ENCODE results near the gene CAMTA1. TPM values are rescaled to one million over a fixed set of nuclear protein-coding genes. Genes with fewer than 3 reads are reported as not detected.

CAMTA1 gene
- total RNA-seq, 2 donors from 2014 or later = 100 to 102 TPM

DNA sequence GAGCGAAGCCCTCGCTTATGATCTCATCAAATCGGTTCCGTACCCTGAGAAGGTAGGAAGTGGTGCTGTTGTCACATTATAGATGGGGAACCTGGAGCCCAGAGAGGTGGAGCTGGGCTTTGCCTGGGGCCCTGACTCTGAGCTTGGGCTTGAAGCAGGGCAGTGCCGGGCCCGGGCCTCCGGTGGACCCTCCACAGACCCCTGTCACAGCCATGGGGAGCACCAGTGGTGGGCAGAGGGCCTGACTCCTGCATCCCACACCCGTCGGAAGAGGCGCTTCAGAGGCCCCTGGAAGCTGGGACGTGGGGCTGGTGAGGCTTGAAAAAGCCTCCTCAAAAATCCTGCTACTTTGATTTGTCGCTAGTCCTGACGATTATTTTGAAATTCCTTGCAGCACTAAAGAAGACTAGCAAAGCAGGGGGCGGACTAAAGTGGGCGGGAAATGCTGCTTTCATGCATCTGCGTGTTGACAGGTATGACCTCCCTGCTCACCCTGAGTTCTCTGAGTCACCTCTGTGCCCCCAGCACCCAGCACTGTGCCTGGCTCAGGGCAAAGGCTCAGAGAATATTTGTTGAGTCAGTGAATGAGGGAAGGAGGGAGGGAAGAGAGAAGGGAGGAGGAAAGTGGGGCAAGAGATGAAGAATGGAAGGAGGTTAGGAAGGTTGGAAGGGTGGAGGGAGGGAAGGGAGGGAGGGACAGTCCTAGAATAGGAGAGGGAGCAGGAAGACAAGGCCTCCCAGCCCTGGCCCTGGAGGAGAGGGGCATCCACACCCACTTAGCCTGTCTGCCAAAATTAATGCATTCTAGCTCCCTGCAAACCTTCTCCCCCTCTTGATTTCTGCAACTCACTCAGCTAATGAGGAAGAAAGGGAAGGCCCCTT lies 723.0 kb downstream of the CAMTA1 start:
- TF ChIP-seq, protein P1, sequence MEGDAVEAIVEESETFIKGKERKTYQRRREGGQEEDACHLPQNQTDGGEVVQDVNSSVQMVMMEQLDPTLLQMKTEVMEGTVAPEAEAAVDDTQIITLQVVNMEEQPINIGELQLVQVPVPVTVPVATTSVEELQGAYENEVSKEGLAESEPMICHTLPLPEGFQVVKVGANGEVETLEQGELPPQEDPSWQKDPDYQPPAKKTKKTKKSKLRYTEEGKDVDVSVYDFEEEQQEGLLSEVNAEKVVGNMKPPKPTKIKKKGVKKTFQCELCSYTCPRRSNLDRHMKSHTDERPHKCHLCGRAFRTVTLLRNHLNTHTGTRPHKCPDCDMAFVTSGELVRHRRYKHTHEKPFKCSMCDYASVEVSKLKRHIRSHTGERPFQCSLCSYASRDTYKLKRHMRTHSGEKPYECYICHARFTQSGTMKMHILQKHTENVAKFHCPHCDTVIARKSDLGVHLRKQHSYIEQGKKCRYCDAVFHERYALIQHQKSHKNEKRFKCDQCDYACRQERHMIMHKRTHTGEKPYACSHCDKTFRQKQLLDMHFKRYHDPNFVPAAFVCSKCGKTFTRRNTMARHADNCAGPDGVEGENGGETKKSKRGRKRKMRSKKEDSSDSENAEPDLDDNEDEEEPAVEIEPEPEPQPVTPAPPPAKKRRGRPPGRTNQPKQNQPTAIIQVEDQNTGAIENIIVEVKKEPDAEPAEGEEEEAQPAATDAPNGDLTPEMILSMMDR (IDR thresholded peaks at IDR 0.05) = no peak
- TF ChIP-seq POLR2AphosphoS5 (IDR thresholded peaks at IDR 0.05) = no peak
- no peak for TF ChIP-seq POLR2A (IDR thresholded peaks at IDR 0.05)
- Histone ChIP-seq H3K4me1 (replicated peaks) (no peaks in the 10 kb centered on the region), H3K36me3 (no peaks in the 10 kb centered on the region), H3K9me3 (no peaks in the 10 kb centered on the region), H3K27ac (no peak overlapping the region), H3K27me3 (replicated peaks; ENCODE audit: insufficient read depth) (no peaks in the 10 kb centered on the region), H3K4me3 (no peak overlapping the region)
- DNase-seq (ENCODE audit: low spot score) = no peak
- intact Hi-C loops (cut with DNase I) = no loop called here
- 91% methylated on average over 14 of the region's 16 CpGs for WGBS

DNA sequence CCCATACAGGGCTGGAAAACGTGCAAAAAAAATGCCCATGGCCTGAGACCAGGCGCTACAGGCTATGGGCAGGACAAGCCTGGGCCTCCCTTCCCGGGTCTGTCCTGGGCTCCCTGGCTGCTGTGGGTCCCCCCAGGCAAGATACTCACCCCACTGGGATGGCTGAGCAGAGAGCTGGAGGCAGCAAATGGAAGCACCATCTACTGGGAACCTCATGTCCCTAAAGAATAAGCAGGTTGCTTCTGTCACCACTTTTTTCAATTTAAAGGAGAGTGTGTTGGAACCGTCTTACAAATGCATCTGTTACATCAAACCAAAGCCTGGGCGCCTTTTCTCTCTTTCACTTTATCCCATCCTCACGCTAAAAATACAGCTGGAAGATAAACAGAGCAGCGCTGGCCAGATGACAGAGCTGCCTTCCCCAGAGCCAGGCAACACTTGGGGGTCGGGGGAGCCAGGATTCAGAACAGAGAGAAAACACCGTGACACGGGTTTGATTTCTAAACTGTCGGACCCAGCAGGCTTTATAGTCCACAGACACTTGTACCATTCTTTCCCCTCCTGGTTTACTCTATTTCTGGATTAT lies 723.8 kb downstream of the CAMTA1 start:
- H3K36me3 ChIP-seq = no peaks in the 10 kb centered on the region
- 70% methylated on average over 11 of the region's 11 CpGs for WGBS
- no peak for DNase-seq (ENCODE audit: low spot score)
- H3K9me3 ChIP-seq = no peaks in the 10 kb centered on the region
- no peaks in the 10 kb centered on the region for H3K4me1 ChIP-seq (replicated peaks)
- H3K27me3 ChIP-seq (replicated peaks; ENCODE audit: insufficient read depth) = no peaks in the 10 kb centered on the region
- no peak for TF ChIP-seq POLR2AphosphoS5 (IDR thresholded peaks at IDR 0.05)
- TF ChIP-seq, protein P1 (IDR thresholded peaks at IDR 0.05) = no peak
- TF ChIP-seq POLR2A (IDR thresholded peaks at IDR 0.05) = no peak
- intact Hi-C loops (cut with DNase I) = no loop called here
- H3K4me3 ChIP-seq = no peak overlapping the region
- H3K27ac ChIP-seq = no peak overlapping the region

DNA sequence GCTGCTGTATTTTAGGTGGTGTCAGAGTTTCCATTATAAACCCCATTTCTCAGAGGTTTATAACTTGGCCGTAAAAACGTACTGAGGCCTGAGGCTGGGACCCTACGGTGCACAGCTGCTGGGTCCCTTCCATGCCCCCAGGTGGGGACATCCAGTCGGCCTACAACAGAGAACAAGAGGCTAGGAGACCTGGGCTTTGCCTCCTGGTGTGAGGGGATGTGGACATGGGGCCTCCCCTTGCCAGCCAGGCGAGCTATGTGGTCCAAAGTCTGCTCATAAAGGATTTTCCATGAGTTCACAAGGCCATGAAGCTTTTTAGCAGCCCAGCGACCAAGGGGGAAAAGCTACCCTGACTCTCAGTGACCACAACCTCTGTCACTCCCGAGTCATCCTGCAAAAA lies 724.3 kb downstream of the CAMTA1 start:
- DNase-seq (ENCODE audit: low spot score) = no peak
- WGBS = 65% methylated on average over 7 of the region's 7 CpGs
- no peaks in the 10 kb centered on the region for H3K4me1 ChIP-seq (replicated peaks)
- H3K36me3 ChIP-seq = no peaks in the 10 kb centered on the region
- H3K27ac ChIP-seq = no peak overlapping the region
- no peaks in the 10 kb centered on the region for H3K9me3 ChIP-seq
- TF ChIP-seq, protein P1 (IDR thresholded peaks at IDR 0.05) = no peak
- TF ChIP-seq POLR2AphosphoS5 (IDR thresholded peaks at IDR 0.05) (no peak), POLR2A (IDR thresholded peaks at IDR 0.05) (no peak)
- no peak overlapping the region for H3K4me3 ChIP-seq
- no peaks in the 10 kb centered on the region for H3K27me3 ChIP-seq (replicated peaks; ENCODE audit: insufficient read depth)
- intact Hi-C loops (cut with DNase I) = no loop called here

DNA sequence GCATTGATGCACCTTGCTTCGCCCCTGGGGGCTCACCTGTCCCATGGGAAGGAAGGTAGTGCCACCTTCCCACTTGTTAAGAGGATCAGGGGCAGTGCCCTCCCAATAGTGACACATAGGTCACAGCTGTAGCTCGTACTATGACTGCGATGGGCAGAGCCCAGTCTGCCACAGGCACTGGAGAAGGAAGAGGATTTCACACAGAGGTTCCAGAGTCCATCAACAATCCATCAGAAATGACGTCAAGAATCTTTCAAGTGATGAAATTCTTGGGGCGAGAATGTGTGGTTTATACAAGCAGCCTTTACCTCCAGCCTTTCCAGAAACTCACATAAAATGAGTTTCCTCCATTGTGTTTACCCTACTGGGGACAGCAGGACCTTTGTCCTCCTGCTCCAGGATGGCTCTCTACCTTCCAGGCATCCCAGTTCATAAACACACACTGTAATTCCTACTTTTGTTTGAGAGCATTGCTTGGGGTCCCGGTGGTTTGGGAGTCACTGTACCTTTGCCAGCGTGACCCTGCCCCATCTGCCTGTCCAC lies 725.2 kb downstream of the CAMTA1 start:
- H3K4me1 ChIP-seq (replicated peaks) = no peaks in the 10 kb centered on the region
- 85% methylated on average over 7 of the region's 7 CpGs for WGBS
- no peaks in the 10 kb centered on the region for H3K27me3 ChIP-seq (replicated peaks; ENCODE audit: insufficient read depth)
- no peak overlapping the region for H3K27ac ChIP-seq
- H3K9me3 ChIP-seq = no peaks in the 10 kb centered on the region
- TF ChIP-seq, protein P1 (IDR thresholded peaks at IDR 0.05) = no peak
- TF ChIP-seq POLR2AphosphoS5 (IDR thresholded peaks at IDR 0.05) (no peak), POLR2A (IDR thresholded peaks at IDR 0.05) (no peak)
- no peaks in the 10 kb centered on the region for H3K36me3 ChIP-seq
- no peak overlapping the region for H3K4me3 ChIP-seq
- intact Hi-C loops (cut with DNase I) = no loop called here
- DNase-seq (ENCODE audit: low spot score) = no peak

All from prostate gland (tissue), 2 donors.